Body of pancreas (tissue), 4 donors: Measurements from ENCODE around the gene HDAC7. TPM values are rescaled to one million over a fixed set of nuclear protein-coding genes. Genes with fewer than 3 reads are reported as not detected.

Source experiments
- ATAC-seq: fragments of 150-250 bp; one replicate; pipeline ENCODE4 v1.9.1; 2016
- DNase-seq, 4 donors: peaks; one replicate each; pipeline ENCODE4 v3.0.0-alpha.2; 2019
- H3K27ac ChIP-seq, 4 donors: fragments of 200-600 bp; sonication (generic); 1 replicate in 3 of 4; 2 replicates in 1 of 4; pipeline versions ENCODE4 v1.5.1 to v1.6.1; 2016 to 2019; ENCODE audit warnings: mild to moderate bottlenecking in 1 of 4, mixed read lengths in 1 of 4, moderate library complexity in 1 of 4
- H3K27me3 ChIP-seq, 2 donors: fragments of 200-600 bp; sonication (generic); one replicate each; pipeline ENCODE4 v1.6.0; 2016; ENCODE audit warnings: mild to moderate bottlenecking in 1 of 2
- H3K36me3 ChIP-seq, 2 donors: fragments of 200-600 bp; sonication (generic); replicated peaks in 1 of 2; 2 replicates each; pipeline ENCODE4 v1.5.1; 2016; ENCODE audit warnings: low read depth in 2 of 2; ENCODE audit not compliant: insufficient read depth in 1 of 2
- H3K4me1 ChIP-seq: fragments of 200-600 bp; sonication (generic); one replicate; pipeline ENCODE4 v1.6.0; 2016
- H3K4me3 ChIP-seq, 2 donors: fragments of 200-600 bp; sonication (generic); 1 replicate in 1 of 2; 2 replicates in 1 of 2; pipeline ENCODE4 v1.5.1; 2016 to 2019
- H3K9me3 ChIP-seq, 3 donors: fragments of 200-600 bp; sonication (generic); 1 replicate in 2 of 3; 2 replicates in 1 of 3; pipeline ENCODE4 v1.5.1; 2016
- POLR2A ChIP-seq, 3 donors: fragments of 450-650 bp; IDR thresholded peaks; one replicate each; pipeline ENCODE4 v1.6.1; 2016; ENCODE audit warnings: antibody characterized with exemption in 3 of 3, mild to moderate bottlenecking in 2 of 3
- WGBS, 2 donors: methylation state at CpG; one replicate each; pipeline ENCODE4 v1.1.5; 2017; 5-methylcytosine and 5-hydroxymethylcytosine counted together
- intact Hi-C: fragments of 100-400 bp; cut with DNase I; formaldehyde crosslinking; loops from one replicate; pipeline ENCODE4 v1.15.1; 2023
- total RNA-seq, 2 donors: library from RNA; depleted of rRNA; stranded (reverse); fragments of >200 nt; gene quantifications; one replicate each; pipeline ENCODE4 v1.1.0, GENCODE V29; 2016
- TF ChIP-seq, protein P1 (sequence below), 7 experiments: fragments of 450-650 bp in 4 of 7; fragments of 200-600 bp in 3 of 7; sonication (generic) in 3 of 7; IDR thresholded peaks; one replicate each; pipeline ENCODE4 v1.5.1; 2016 to 2019; ENCODE audit warnings: antibody characterized with exemption in 7 of 7

Gene HDAC7
- total RNA-seq, 2 donors from 2014 or later, result 26.2 to 26.7 TPM

DNA sequence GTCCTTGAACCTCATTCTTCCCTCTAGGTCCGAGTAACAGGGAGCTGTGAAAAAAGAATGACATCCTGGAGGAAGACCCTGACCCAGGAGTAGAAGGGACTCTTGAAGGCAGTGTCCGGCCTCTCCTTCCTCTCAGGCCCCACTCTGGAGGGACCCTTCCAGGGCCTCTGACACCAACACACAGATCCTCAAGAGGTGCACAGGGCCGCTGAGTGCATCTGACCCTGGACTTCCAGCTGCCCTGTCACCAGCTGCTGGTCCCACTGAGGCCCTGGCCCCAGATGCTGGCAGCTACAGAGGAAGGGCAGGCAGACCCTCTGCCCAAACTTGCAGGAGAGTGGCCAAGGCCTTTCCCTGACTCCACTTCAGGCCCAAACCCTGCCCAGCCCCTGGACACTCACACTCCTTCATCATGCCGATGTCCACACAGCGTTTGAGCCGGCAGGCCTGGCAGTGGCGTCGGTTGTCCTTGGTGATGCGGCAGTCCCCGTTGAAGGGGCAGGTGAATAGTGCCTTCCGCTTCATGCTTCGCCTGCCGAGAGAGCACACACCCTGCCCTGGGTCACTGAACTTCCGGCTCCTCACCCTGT lies 45.0 kb upstream of the HDAC7 start:
- ATAC-seq, result no peak
- H3K9me3 ChIP-seq, result no peaks in the 10 kb centered on the region
- no peak for DNase-seq
- intact Hi-C loops, result no loop called here
- 89 to 95% methylated on average over 7 to 14 of the region's 14 CpGs for WGBS, 2 donors
- TF ChIP-seq, protein P1, sequence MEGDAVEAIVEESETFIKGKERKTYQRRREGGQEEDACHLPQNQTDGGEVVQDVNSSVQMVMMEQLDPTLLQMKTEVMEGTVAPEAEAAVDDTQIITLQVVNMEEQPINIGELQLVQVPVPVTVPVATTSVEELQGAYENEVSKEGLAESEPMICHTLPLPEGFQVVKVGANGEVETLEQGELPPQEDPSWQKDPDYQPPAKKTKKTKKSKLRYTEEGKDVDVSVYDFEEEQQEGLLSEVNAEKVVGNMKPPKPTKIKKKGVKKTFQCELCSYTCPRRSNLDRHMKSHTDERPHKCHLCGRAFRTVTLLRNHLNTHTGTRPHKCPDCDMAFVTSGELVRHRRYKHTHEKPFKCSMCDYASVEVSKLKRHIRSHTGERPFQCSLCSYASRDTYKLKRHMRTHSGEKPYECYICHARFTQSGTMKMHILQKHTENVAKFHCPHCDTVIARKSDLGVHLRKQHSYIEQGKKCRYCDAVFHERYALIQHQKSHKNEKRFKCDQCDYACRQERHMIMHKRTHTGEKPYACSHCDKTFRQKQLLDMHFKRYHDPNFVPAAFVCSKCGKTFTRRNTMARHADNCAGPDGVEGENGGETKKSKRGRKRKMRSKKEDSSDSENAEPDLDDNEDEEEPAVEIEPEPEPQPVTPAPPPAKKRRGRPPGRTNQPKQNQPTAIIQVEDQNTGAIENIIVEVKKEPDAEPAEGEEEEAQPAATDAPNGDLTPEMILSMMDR (IDR thresholded peaks at IDR 0.05), result no peak
- TF ChIP-seq POLR2A (IDR thresholded peaks at IDR 0.05), result no peak
- H3K27ac ChIP-seq, result no peak overlapping the region
- H3K27me3 ChIP-seq, result no peaks in the 10 kb centered on the region
- H3K4me1 ChIP-seq, result no peaks in the 10 kb centered on the region
- H3K36me3 ChIP-seq, result no peaks in the 10 kb centered on the region
- no peak overlapping the region for H3K4me3 ChIP-seq

DNA sequence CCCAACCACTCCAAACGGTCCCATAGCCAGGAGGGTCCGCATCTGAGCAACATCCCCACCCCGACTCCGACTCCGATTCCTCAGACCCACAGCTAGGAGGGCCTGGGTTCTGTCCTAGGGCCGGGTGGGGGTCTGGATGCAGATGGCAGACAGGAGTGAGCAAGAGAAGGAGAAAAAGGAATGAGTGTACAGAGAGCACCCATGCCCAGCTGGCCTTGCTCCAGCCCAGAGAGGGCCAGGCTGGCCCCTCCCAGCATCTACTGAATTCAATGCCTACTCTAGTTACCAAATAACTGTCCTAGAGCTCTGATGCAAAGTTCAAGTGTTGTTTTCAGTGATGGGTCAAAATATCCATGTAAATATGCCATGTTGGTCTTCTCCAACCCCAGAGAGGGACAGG lies 44.3 kb upstream of the HDAC7 start:
- WGBS, 2 donors, result 84 to 88% methylated on average over 4 to 6 of the region's 6 CpGs
- no peak for TF ChIP-seq POLR2A (IDR thresholded peaks at IDR 0.05)
- TF ChIP-seq, protein P1 (IDR thresholded peaks at IDR 0.05), result no peak
- Histone ChIP-seq H3K4me1 (no peaks in the 10 kb centered on the region), H3K4me3 (no peak overlapping the region), H3K27ac (no peak overlapping the region), H3K9me3 (no peaks in the 10 kb centered on the region), H3K27me3 (no peaks in the 10 kb centered on the region), H3K36me3 (no peaks in the 10 kb centered on the region)
- DNase-seq, result no peak
- intact Hi-C loops, result no loop called here
- no peak for ATAC-seq

DNA sequence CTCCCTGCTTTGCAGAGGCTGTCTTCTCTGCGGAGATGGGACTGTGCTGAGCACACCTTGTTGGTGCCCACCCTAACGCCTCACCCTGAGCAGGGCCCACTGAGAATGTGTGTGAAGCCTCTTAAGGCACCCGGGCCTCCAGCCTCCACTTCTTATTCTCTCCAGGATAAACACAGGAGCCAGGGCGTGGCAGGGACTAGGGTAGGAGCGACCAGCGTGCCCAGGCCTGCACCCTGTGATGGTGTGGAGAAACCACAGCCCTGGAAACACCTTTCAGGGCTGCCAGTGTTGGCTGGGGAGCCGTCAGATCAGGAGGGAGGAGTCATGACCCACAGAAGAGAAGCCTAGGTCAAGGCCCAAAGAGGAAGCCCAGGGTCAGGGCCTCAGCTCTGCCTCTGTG lies 43.8 kb upstream of the HDAC7 start:
- DNase-seq (no peak), ATAC-seq (no peak)
- TF ChIP-seq, protein P1 (IDR thresholded peaks at IDR 0.05), result no peak
- no peak for TF ChIP-seq POLR2A (IDR thresholded peaks at IDR 0.05)
- Histone ChIP-seq H3K27ac (no peak overlapping the region), H3K4me3 (no peak overlapping the region), H3K4me1 (no peaks in the 10 kb centered on the region), H3K36me3 (no peaks in the 10 kb centered on the region), H3K27me3 (no peaks in the 10 kb centered on the region), H3K9me3 (no peaks in the 10 kb centered on the region)
- 79 to 100% methylated on average over 1 to 7 of the region's 7 CpGs for WGBS, 2 donors
- intact Hi-C loops, result no loop called here

DNA sequence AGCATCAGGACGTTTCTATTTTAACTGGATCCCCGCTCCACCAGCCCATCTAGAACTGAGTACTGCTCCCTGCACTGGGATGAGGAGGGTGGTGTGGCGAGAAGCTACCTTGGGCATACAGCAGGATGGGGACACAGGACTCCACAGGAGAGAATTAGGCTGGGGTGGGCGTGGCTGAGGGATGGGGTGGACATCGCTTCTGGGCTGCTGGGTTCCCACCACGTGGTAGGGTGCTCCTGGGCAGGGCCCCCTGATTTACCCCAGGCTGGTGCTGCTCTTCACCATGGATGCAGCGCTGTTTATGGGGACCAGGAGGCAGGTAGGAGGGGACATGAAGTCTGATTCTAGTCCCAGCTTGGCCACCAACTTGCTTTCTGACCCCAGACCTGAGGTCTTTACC lies 43.2 kb upstream of the HDAC7 start:
- intact Hi-C loops, result no loop called here
- no peaks in the 10 kb centered on the region for H3K4me1 ChIP-seq
- no peak for TF ChIP-seq POLR2A (IDR thresholded peaks at IDR 0.05)
- TF ChIP-seq, protein P1 (IDR thresholded peaks at IDR 0.05), result no peak
- 75 to 82% methylated on average over 5 to 7 of the region's 7 CpGs for WGBS, 2 donors
- no peak overlapping the region for H3K4me3 ChIP-seq
- no peaks in the 10 kb centered on the region for H3K27me3 ChIP-seq
- ATAC-seq (no peak), DNase-seq (no peak)
- no peaks in the 10 kb centered on the region for H3K9me3 ChIP-seq
- H3K27ac ChIP-seq, result no peak overlapping the region
- no peaks in the 10 kb centered on the region for H3K36me3 ChIP-seq

DNA sequence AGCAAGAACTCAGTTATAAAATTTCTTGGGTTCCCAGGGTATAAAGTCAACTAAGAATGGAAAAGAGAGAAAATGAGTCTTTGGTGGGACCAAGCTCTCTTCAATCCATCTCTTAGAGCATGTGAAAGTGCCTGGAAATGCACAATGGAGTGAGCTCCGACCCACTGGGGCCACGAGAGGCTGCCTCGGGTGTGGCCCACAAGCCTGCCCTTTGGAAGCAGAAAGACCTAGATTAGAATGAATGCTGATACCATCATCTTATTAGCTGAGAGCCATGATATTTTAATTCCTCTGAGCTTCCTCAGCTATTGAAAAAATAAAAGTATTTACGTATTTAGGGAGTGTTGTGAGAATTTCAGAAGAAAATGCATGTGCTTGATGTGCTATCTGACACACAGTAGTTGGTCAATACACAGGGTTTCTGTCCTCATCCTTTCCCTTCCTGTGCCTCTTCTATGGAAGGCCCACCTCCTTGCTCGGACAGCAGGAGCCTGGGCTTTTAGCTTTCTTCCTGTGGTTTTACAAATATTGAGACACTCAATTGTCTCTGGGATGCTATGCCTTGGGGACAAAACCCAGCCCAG lies 42.6 kb upstream of the HDAC7 start:
- Histone ChIP-seq H3K27me3 (no peaks in the 10 kb centered on the region), H3K4me1 (no peaks in the 10 kb centered on the region), H3K27ac (no peak overlapping the region), H3K4me3 (no peak overlapping the region), H3K9me3 (no peaks in the 10 kb centered on the region), H3K36me3 (no peaks in the 10 kb centered on the region)
- ATAC-seq (no peak), DNase-seq (no peak)
- WGBS, 2 donors, result 68 to 73% methylated on average over 5 of the region's 5 CpGs
- intact Hi-C loops, result no loop called here
- TF ChIP-seq, protein P1 (IDR thresholded peaks at IDR 0.05), result no peak
- no peak for TF ChIP-seq POLR2A (IDR thresholded peaks at IDR 0.05)
